Muscle layer of colon (tissue), 2 donors: ENCODE measurements around the gene PAIP2.

Experiments used
- H3K27ac ChIP-seq: one replicate; pipeline ENCODE4 v1.7.0; 2013; ENCODE audit warnings: low read depth, mild to moderate bottlenecking, low read length, moderate library complexity
- H3K27me3 ChIP-seq, 2 donors: one replicate each; pipeline ENCODE4 v1.7.0; 2013; ENCODE audit warnings: low read length in 2 of 2, mild to moderate bottlenecking in 2 of 2; ENCODE audit not compliant: insufficient read depth in 2 of 2, control insufficient read depth in 1 of 2
- H3K36me3 ChIP-seq: one replicate; pipeline ENCODE4 v1.7.0; 2013; ENCODE audit warnings: mild to moderate bottlenecking, low read length; ENCODE audit not compliant: insufficient read depth
- H3K4me1 ChIP-seq: one replicate; pipeline ENCODE4 v1.7.0; 2013; ENCODE audit warnings: mild to moderate bottlenecking, low read length; ENCODE audit not compliant: insufficient read depth
- H3K4me3 ChIP-seq, 2 donors: one replicate each; pipeline ENCODE4 v1.7.0; 2013; ENCODE audit warnings: low read length in 2 of 2, low read depth in 1 of 2, mild to moderate bottlenecking in 1 of 2, moderate library complexity in 1 of 2
- H3K9ac ChIP-seq: one replicate; pipeline ENCODE4 v1.7.0; 2013; ENCODE audit warnings: low read length
- H3K9me3 ChIP-seq: one replicate; pipeline ENCODE4 v1.7.0; 2013; ENCODE audit warnings: mild to moderate bottlenecking, low read length
- donor health status: abdominal sarcoma.
- donor health status: Adenocarcinoma of cecum.

PAIP2 gene

DNA sequence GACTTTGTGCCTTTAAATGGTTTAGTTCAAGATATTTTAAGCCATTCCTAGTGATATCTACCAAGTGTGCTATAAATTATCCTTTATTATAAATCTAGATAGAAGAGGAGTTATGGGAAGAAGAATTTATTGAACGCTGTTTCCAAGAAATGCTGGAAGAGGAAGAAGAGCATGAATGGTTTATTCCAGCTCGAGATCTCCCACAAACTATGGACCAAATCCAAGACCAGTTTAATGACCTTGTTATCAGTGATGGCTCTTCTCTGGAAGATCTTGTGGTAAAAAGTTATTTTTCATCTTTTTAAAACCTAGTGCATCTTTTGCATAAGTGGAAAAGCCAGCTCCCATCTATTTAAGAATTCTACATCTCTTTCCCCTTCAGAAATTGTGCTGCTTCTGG is 22.8 kb downstream of the PAIP2 start:
- H3K9ac ChIP-seq = no peak overlapping the region
- H3K27me3 ChIP-seq = no peaks in the 10 kb centered on the region
- peaks cover 7% of the 10 kb centered on the region for H3K4me1 ChIP-seq
- H3K36me3 ChIP-seq = peaks cover 45% of the 10 kb centered on the region
- no peak overlapping the region for H3K27ac ChIP-seq
- no peak overlapping the region for H3K4me3 ChIP-seq
- H3K9me3 ChIP-seq = no peaks in the 10 kb centered on the region

DNA sequence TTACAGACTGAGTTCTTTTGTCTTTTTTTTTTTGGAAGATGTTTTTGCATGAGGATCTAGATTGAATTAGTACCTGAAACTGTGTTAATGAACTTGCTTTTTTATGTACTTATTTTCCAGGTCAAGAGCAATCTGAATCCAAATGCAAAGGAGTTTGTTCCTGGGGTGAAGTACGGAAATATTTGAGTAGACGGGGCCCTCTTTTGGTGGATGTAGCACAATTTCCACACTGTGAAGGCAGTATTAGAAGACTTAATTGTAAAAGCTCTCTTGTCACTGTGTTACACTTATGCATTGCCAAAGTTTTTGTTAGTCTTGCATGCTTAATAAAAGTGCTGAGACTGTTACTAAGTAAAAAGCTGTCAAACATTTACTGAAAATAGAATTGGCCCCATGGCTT is 27.0 kb downstream of the PAIP2 start:
- Histone ChIP-seq H3K27ac (no peak overlapping the region), H3K4me1 (peaks cover 4% of the 10 kb centered on the region), H3K4me3 (no peak overlapping the region), H3K9me3 (no peaks in the 10 kb centered on the region), H3K9ac (no peak overlapping the region), H3K36me3 (peaks cover 61% of the 10 kb centered on the region), H3K27me3 (no peaks in the 10 kb centered on the region)

DNA sequence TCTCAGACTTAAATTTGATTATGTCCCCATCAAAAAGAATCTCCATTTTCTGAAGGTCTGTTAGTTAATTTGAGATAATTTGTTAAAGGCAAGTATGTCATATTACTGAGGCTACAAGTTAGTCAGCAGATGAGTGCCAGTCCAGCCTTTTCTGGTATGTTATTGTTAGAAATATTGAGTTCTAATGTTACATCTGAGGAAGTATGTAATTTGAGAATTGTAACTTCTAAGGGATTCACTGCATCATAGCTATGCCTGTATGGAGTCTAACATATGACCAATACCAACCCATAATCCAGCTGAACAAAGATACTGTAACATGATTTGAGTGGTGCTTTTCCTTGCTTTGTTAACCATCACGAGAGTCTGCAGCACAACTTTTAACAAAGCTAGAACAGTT is 27.5 kb downstream of the PAIP2 start:
- H3K27me3 ChIP-seq = no peaks in the 10 kb centered on the region
- no peak overlapping the region for H3K9ac ChIP-seq
- no peak overlapping the region for H3K4me3 ChIP-seq
- no peaks in the 10 kb centered on the region for H3K9me3 ChIP-seq
- H3K4me1 ChIP-seq = peaks cover 9% of the 10 kb centered on the region
- H3K36me3 ChIP-seq = peaks cover 55% of the 10 kb centered on the region
- no peak overlapping the region for H3K27ac ChIP-seq

DNA sequence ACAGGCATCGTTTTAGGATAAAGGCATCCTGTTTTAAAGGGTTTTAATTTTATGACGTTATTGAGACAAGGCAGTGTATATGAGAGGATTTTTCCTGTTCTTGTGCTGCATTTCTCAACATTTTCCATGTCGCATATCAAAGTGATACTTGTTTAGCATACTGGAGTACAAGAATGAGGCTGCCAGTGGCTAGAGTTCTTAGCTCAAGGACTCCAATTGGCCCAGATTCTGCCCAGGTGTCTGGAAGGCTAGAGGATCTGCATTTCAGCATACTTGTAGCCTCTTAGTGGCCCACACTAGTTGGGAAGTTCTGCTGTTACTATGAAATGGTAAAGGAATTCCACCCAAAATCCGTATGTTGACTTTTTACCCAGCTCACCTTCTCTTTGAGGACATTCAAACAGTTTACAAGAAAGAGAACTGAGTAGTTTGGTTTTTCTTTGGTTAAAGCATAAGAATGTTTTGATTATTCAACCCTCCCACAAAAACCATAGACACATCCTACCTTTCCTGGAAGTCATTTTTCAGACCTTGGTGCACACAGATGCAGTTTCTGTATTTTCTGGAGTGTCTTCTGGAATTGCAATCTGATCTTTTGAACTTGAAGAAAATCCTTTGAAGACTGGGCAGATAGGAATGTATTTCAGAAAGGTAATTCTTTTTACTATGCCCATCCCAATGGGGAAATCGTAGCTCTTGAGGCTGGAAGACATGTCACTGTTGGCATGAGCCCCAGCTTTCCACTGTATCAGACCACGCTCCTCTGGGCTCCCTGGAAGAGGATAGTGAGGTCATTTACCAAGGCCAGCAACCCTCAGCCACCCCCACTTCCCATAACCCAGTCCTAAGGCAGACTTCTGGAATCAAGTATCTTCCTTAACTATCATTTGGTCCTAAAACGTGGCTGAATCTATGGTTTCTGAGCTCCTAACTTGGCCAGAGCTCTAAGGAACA is 30.1 kb downstream of the PAIP2 start:
- no peak overlapping the region for H3K9ac ChIP-seq
- H3K4me1 ChIP-seq = peaks cover 13% of the 10 kb centered on the region
- H3K27ac ChIP-seq = no peak overlapping the region
- H3K36me3 ChIP-seq = peaks cover 35% of the 10 kb centered on the region
- H3K4me3 ChIP-seq = no peak overlapping the region
- no peaks in the 10 kb centered on the region for H3K9me3 ChIP-seq
- H3K27me3 ChIP-seq = no peaks in the 10 kb centered on the region

DNA sequence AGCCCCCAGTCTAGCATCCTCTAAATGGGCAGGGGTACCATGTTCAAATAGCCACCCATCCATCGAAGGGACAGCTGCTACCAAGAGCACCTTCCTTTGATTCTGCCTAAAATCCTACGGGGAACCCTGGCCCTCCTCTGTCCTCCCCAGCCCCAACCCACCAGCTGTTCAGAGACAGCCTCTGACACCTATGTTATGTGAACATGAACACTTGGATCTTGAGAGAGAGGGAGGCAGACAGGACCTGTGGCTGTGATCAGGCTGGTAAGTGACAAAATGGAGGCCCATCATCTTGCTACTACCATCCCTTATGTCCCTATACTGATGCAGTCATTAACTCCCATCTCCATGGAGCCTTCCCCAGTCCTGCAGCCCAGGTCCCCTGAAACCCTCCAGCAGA is 33.3 kb downstream of the PAIP2 start:
- Histone ChIP-seq H3K9me3 (no peaks in the 10 kb centered on the region), H3K27ac (no peak overlapping the region), H3K36me3 (peaks cover 13% of the 10 kb centered on the region), H3K4me1 (peaks cover 13% of the 10 kb centered on the region), H3K4me3 (no peak overlapping the region), H3K27me3 (no peaks in the 10 kb centered on the region), H3K9ac (no peak overlapping the region)

DNA sequence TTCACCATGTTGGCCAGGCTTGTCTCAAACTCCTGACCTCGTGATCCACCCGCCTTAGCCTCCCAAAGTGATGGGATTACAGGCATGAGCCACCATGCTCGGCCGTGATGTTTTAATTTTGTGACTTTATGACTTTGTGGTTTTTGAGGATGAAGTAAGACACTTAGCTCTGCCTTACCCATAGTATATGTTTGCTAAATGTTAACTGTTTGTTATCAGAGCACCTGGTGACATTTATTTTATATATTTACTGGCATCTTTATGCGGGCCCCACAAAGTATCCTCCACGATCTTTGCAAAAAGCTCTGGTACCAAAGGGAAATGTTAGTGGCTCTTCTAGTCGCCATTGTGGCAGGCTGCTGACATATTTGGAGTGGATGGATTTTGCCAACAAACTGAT is 34.7 kb downstream of the PAIP2 start:
- Histone ChIP-seq H3K4me1 (peaks cover 13% of the 10 kb centered on the region), H3K27me3 (no peaks in the 10 kb centered on the region), H3K9me3 (no peaks in the 10 kb centered on the region), H3K9ac (no peak overlapping the region), H3K36me3 (peaks cover 9% of the 10 kb centered on the region), H3K27ac (no peak overlapping the region), H3K4me3 (no peak overlapping the region)

DNA sequence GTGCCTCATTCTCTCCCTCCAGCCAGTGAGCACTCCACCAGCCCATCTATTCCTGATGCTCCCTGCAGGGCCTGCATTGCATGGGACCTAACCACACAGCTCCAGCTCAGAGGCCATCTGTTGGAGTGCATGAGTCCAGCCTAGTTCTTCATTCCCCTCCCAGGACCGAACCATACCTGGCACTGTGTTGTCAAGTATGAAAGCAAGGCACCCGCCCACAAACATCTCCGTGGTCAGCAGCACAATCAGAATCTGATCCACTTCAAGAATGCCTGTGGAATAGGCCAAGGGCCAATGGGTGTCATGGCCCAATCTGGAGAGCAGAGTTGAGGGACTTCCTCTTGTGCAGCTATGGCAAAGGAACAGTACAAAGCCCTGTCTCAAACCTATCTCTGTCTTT is 35.6 kb downstream of the PAIP2 start:
- H3K36me3 ChIP-seq = peaks cover under 1% of the 10 kb centered on the region
- H3K27ac ChIP-seq = no peak overlapping the region
- no peak overlapping the region for H3K9ac ChIP-seq
- H3K4me1 ChIP-seq = peaks cover 13% of the 10 kb centered on the region
- H3K9me3 ChIP-seq = no peaks in the 10 kb centered on the region
- no peaks in the 10 kb centered on the region for H3K27me3 ChIP-seq
- H3K4me3 ChIP-seq = no peak overlapping the region

DNA sequence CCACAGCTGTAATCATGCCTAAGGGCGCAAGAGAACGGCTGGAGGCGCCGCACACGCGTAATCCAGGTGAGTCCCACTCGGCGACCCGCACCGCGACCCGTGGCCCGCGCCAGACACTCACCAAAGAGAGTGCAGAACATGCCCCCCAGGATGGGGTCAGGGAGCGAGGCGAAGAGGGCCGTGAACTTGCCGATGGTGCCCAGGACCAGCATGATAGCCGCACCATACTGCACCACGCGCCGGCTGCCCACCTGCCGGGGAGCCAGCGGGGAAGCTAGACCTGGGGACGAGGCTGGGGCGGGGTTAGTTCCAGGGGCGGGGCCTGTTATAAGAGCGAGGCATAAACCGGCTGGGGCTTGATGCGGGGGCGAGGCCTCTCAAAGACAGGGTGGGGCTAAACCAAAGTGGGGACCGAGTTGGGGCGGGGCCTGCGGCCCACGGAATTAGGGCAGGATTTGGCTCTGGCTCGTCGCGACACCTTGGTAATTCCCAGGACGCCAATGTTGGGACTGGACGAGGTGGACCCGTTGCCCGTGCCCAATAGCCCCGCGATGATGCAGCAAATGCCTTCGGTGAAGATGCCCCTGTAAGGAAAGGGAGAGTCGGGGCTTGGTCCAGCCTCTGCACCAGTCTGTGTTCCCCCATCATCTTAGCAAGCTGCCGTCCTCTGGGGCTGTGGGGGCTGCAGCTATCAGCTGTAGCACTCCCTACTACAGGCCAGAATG is 36.6 kb downstream of the PAIP2 start:
- H3K4me3 ChIP-seq = no peak overlapping the region
- no peak overlapping the region for H3K27ac ChIP-seq
- no peaks in the 10 kb centered on the region for H3K27me3 ChIP-seq
- peaks cover 13% of the 10 kb centered on the region for H3K4me1 ChIP-seq
- no peak overlapping the region for H3K9ac ChIP-seq
- H3K36me3 ChIP-seq = no peaks in the 10 kb centered on the region
- H3K9me3 ChIP-seq = no peaks in the 10 kb centered on the region

DNA sequence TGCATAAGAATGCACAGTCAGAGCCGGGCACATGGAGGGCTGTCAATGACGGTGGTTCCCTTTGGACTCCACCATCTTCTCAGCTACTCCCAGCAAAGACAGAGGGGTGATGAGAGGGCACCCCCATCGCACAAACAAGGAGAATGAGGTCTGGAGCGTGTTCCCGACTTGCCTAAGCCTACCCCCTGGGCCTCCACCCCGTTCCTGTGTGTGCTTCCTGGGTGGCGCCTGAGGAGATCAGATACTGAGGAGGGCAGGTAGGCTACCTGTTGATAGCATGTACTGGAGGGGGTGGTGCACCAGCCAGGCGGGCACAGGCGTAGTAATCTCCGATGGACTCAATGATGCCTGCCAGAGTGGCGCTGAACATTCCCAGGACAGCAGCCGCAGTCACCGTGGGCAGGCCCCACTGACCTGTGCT is 37.3 kb downstream of the PAIP2 start:
- H3K9me3 ChIP-seq = no peaks in the 10 kb centered on the region
- peaks cover 6% of the 10 kb centered on the region for H3K4me1 ChIP-seq
- no peak overlapping the region for H3K9ac ChIP-seq
- H3K4me3 ChIP-seq = no peak overlapping the region
- H3K27ac ChIP-seq = no peak overlapping the region
- no peaks in the 10 kb centered on the region for H3K36me3 ChIP-seq
- no peaks in the 10 kb centered on the region for H3K27me3 ChIP-seq

DNA sequence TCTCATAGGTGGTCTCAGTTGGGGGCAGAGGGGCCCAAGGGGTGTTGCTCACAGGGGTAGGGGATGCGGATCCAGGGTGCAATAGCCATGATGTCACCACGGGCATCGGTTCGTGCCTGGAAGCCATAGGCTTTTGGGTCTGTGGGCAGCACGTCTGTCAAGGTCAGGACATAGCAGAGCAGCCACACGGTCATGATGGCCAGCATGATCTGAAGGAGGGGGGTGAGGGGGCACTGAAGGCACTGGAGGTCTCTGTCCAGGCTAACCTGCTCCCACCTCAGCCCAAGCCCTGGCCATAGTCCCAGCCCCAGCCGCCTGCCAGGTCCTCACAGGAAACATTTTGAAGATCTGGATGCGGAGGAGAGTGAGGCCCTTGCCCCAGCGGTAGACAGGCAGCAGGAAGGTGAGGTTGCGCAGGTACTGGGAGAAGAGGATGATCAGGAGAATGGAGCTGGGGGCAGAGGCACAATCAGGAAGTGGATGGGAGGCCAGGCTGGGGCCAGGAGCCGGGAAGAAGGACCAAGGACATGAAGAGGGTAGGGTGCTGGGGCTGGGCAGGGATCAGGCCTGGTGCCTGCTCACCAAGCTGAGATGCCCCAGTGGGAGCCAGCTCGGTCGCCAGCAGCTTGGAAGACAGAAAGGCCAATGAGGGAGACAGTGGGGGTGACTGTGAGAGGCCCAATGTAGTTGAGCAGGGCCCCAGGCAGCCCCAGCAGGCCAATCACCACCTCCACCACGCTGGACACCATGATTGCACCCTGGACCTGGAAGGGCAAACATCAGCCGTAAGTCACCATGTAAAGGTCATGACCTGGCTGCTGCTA is 38.2 kb downstream of the PAIP2 start:
- H3K9ac ChIP-seq = no peak overlapping the region
- H3K27me3 ChIP-seq = no peaks in the 10 kb centered on the region
- no peak overlapping the region for H3K4me3 ChIP-seq
- no peaks in the 10 kb centered on the region for H3K4me1 ChIP-seq
- H3K9me3 ChIP-seq = no peaks in the 10 kb centered on the region
- H3K27ac ChIP-seq = no peak overlapping the region
- H3K36me3 ChIP-seq = no peaks in the 10 kb centered on the region
